HEK293T (cell line): ENCODE measurements around the gene CTXN3.

ENCODE experiments used
- CTCF ChIA-PET: fragments of 350-600 bp; formaldehyde crosslinking; extraction: SDS; loops from one replicate; lab custom pipeline; 2021; ENCODE audit warnings: antibody characterized with exemption, inconsistent platforms; lab: Yijun Ruan, JAX
- POLR2A ChIA-PET: fragments of 350-600 bp; formaldehyde crosslinking; extraction: SDS; loops from one replicate; lab custom pipeline; 2020; ENCODE audit warnings: antibody characterized with exemption, inconsistent platforms; lab: Yijun Ruan, JAX
- DNase-seq: peaks from one replicate; pipeline ENCODE4 v3.0.0; 2012; ENCODE audit warnings: mixed read lengths; ENCODE audit errors: extremely low spot score
- ARNT ChIP-seq: fragments of 450-650 bp; IDR thresholded peaks from 2 replicates; pipeline ENCODE4 v1.6.1; 2017; ENCODE audit warnings: mild to moderate bottlenecking
- BHLHE40 ChIP-seq: fragments of 450-650 bp; IDR thresholded peaks from 2 replicates; pipeline ENCODE4 v1.6.1; 2016; ENCODE audit warnings: mild to moderate bottlenecking, moderate library complexity, borderline replicate concordance
- CTBP1 ChIP-seq: fragments of 450-650 bp; IDR thresholded peaks from 2 replicates; pipeline ENCODE4 v1.6.1; 2016; ENCODE audit warnings: borderline replicate concordance
- ELF4 ChIP-seq: fragments of 450-650 bp; IDR thresholded peaks from 2 replicates; pipeline ENCODE4 v1.6.1; 2017; ENCODE audit warnings: antibody characterized with exemption
- FOXA1 ChIP-seq: fragments of 450-650 bp; IDR thresholded peaks from 2 replicates; pipeline ENCODE4 v1.6.1; 2016; ENCODE audit warnings: mild to moderate bottlenecking
- FOXK2 ChIP-seq: fragments of 450-650 bp; IDR thresholded peaks from 2 replicates; pipeline ENCODE4 v1.6.1; 2016; ENCODE audit warnings: mild to moderate bottlenecking
- FOXM1 ChIP-seq: fragments of 450-650 bp; IDR thresholded peaks from 2 replicates; pipeline ENCODE4 v1.6.1; 2017; ENCODE audit warnings: mild to moderate bottlenecking, borderline replicate concordance
- HDGF ChIP-seq: fragments of 450-650 bp; IDR thresholded peaks from 2 replicates; pipeline ENCODE4 v1.6.1; 2017; ENCODE audit warnings: antibody characterized with exemption, borderline replicate concordance
- L3MBTL2 ChIP-seq: fragments of 450-650 bp; conservative IDR thresholded peaks from 2 replicates; pipeline ENCODE4 v1.6.1; 2016; ENCODE audit warnings: mild to moderate bottlenecking
- LEF1 ChIP-seq: fragments of 450-650 bp; IDR thresholded peaks from 2 replicates; pipeline ENCODE4 v1.6.1; 2017; ENCODE audit warnings: mild to moderate bottlenecking, borderline replicate concordance
- NFRKB ChIP-seq: fragments of 450-650 bp; IDR thresholded peaks from 2 replicates; pipeline ENCODE4 v1.6.1; 2016; ENCODE audit warnings: mild to moderate bottlenecking, moderate library complexity
- SP1 ChIP-seq: fragments of 450-650 bp; IDR thresholded peaks from 2 replicates; pipeline ENCODE4 v1.6.1; 2017
- SUZ12 ChIP-seq: fragments of 450-650 bp; IDR thresholded peaks from 2 replicates; pipeline ENCODE4 v1.6.1; 2016; ENCODE audit warnings: mild to moderate bottlenecking
- TARDBP ChIP-seq: fragments of 450-650 bp; IDR thresholded peaks from 2 replicates; pipeline ENCODE4 v1.6.1; 2016
- ZNF384 ChIP-seq: fragments of 450-650 bp; IDR thresholded peaks from 2 replicates; pipeline ENCODE4 v1.6.1; 2016
- TF ChIP-seq, protein P1 (sequence below): fragments of 450-650 bp; IDR thresholded peaks from 2 replicates; pipeline ENCODE4 v1.6.1; 2016

Gene CTXN3

DNA sequence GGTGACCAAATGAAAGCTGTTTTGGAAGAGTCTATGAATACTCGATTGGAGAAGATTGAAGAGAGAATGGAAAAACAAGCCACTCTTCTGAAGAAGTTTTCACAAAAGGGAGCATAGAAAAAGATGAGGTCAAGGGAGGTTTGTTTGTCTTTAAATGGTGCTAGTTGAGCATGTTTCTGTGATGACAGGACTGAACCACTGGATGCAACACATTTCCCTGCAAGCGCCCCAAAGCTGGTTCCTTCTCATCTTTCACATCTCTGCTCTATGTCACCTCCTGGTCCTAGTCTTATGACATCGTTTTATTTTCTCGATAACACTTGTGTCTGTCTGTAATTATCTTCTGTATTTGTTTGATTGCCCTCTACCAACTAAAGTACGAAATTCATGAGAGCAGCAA is 50.5 kb downstream of the CTXN3 start:
- TF ChIP-seq FOXM1 (no peak), ARNT (no peak), LEF1 (no peak), TARDBP (no peak), ZNF384 (no peak), FOXK2 (no peak), NFRKB (no peak), BHLHE40 (no peak), ELF4 (no peak), CTBP1 (no peak), FOXA1 (no peak), SUZ12 (no peak), SP1 (no peak), L3MBTL2 (no peak), HDGF (no peak)
- TF ChIP-seq, protein P1, sequence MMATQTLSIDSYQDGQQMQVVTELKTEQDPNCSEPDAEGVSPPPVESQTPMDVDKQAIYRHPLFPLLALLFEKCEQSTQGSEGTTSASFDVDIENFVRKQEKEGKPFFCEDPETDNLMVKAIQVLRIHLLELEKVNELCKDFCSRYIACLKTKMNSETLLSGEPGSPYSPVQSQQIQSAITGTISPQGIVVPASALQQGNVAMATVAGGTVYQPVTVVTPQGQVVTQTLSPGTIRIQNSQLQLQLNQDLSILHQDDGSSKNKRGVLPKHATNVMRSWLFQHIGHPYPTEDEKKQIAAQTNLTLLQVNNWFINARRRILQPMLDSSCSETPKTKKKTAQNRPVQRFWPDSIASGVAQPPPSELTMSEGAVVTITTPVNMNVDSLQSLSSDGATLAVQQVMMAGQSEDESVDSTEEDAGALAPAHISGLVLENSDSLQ = no peak
- CTCF ChIA-PET = no interaction called here
- POLR2A ChIA-PET = no interaction called here
- DNase-seq = no peak

DNA sequence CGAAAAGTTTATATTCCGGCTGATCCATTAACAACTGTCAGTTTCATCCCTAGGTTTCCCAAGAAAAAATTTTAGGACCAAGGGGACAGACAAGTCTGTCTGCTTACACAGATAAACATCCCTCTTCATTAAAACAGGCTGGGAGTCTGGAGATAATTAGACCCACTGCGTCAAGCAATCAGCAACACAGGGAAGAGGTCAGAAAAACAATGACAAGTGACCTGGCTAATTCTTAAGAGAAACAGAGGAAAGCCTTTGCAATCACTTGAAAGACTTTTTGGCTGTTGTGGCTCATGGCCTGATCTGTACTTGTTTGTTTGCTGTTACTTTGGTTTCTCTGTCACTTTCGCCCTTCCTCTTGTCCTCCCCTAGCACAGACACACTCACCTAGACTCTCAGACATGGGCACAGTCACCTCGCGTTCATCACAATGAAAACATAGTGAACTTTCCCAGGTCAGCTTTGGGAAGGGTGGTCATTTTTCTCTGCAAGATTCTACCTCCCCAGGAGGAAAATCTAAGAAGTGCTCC is 51.4 kb downstream of the CTXN3 start:
- POLR2A ChIA-PET = no interaction called here
- DNase-seq = no peak
- CTCF ChIA-PET = no interaction called here
- TF ChIP-seq FOXM1 (no peak), ELF4 (no peak), CTBP1 (no peak), BHLHE40 (no peak), HDGF (no peak), FOXA1 (no peak), ZNF384 (no peak), LEF1 (no peak), FOXK2 (no peak), ARNT (no peak), NFRKB (no peak)

DNA sequence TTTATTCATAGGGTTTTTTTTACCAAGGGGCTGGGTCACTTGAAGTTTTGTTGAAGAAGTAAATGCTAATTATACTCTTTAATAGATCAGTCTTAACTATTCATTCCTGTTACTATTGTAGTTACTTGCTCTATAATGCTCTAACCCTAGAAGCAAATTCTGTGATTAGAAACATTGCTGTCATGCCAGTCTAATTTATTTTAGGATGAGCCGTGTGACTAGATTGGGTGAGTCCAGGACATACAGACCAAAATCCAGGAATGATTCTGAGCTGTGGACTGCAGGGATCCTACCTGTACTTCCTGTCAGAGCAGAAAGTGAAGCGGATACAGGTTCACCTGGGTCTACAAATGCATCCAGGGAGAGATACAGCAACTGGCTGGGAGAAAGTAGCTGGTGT is 53.6 kb downstream of the CTXN3 start:
- CTCF ChIA-PET = no interaction called here
- TF ChIP-seq BHLHE40 (no peak), LEF1 (no peak), HDGF (no peak), ZNF384 (no peak), TARDBP (no peak), L3MBTL2 (no peak), NFRKB (no peak), SP1 (no peak), SUZ12 (no peak), ELF4 (no peak), CTBP1 (no peak), FOXA1 (no peak), ARNT (no peak), FOXM1 (no peak)
- TF ChIP-seq, protein P1 = no peak
- POLR2A ChIA-PET = no interaction called here
- DNase-seq = no peak

DNA sequence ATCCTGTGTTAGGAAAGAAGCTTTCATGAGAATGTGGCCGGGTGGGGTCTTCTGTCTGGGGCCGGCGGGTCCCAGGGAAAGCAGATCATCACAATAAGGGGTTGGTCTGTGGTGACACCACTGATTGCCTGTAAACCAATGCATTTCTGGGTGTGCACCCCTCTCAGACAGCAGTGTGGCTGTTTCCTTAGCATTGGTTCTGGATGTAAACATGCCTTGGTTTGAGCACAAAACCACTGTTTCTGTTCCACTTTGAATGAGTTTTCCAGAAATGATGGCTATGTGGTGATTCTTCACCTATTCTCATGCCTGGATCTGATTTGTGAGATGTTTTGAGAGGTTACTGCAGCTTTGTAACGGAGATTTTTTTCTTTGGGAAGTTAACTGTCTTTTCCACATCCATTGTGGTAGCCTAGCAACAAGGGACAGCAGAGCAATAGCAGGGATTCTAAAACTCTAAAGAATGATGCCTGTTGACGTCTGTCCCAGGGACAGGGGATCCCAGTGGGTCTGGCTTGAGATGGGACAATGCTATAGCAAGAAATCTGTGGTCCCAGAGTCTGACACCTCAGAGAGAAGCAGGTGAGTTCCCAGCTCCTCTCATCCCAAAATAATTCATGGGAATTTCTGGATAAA is 54.2 kb downstream of the CTXN3 start, which contains the start of gene CCDC192:
Gene CCDC192 (plus strand): TSS at position 466 of the 636 bp plus-strand sequence. CDS start 55 bp downstream, at position 521.
- ChIA-PET POLR2A (no interaction called here), CTCF (no interaction called here)
- TF ChIP-seq SP1 (no peak), LEF1 (no peak), HDGF (no peak), NFRKB (no peak), CTBP1 (no peak), ELF4 (no peak)
- TF ChIP-seq, protein P1 = no peak
- no peak for DNase-seq

DNA sequence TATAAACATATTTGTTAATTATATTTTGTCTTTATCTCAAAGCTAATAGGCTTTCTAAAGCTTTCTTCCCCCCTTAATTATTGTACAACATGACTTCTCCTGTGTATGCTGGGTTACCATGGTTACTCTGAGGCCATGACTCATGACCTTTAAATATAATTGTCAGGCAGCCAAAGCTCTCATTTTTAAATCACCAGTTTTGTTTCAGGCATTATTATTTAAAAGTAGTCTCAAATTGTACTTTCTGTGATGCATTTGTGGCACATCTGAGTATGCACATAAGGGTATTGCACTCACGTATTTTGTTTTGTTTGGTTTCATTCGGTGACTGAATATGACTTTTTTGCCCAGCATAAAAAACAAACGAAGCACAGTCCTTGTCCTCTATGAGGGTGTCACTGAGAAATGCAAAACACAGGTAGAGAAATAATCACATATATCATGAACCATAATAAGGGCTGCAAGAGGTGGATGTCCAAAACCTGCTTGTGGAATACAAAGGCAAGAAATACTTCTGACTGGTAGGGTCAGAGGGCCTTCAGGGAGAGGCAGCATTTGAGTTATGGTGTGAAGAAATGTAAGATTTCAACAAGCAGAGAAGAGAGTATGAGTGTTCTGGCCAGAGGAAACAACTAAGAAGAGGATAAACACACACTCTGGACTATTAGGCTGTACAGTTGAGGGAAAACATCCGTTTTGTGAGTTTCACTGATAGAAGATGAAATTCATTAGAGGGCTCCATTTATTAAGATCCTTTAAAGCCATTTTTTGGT is 56.4 kb downstream of the CTXN3 start:
- POLR2A ChIA-PET = no interaction called here
- no peak for DNase-seq
- CTCF ChIA-PET = no interaction called here
- TF ChIP-seq ARNT = no peak
- no peak for TF ChIP-seq SUZ12
- no peak for TF ChIP-seq L3MBTL2
- no peak for TF ChIP-seq LEF1
- no peak for TF ChIP-seq FOXK2
- TF ChIP-seq, protein P1 = no peak
- TF ChIP-seq ZNF384 = no peak
- TF ChIP-seq HDGF = no peak
- no peak for TF ChIP-seq FOXA1
- no peak for TF ChIP-seq SP1
- no peak for TF ChIP-seq CTBP1
